Hypothalamus (tissue), 51 donors: ENCODE data around the gene PIK3C2G.

Experiments
- DNase-seq, 51 donors: peaks; one replicate each; lab custom pipeline; 2025; lab: John Stamatoyannopoulos, UW

PIK3C2G gene

DNA sequence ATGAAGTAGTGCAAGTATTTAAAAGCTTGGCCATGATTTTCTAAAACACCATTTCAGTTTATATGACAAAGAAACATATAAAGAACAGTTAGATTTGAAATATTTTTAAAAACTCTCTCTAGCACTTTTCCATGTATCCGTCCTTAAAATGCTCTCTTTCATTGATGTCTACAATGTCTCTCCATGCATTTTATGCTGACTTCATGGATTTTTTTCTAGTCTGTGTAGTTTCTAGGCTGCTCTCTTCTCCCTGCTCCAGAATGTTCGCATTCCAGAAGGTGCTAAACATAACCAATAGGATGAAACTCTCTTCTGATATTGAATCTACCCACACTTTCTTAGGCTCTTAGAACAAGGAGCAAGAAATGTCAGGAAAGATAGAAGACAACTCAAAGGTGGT is 351.7 kb downstream of the PIK3C2G start:
- DNase-seq = no peak

DNA sequence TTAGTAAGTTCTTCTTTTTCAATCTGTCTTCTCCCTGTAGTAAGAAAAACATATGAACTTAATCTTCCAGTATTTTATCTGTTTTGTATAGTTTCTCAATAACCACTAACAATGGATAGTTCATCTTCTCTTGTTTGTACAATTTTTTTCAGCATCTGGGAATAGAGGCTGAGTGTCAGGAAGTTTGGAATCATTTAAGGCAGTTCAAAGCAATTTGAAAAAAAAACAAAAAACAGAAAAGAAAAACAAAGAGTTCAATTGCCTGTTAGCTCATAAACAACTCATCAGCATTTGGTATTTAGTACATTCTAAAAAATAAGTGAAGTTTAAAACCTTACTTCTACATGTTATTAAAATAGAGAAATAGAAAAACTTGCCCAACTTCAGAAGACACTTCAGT is 359.7 kb downstream of the PIK3C2G start:
- DNase-seq = no peak

DNA sequence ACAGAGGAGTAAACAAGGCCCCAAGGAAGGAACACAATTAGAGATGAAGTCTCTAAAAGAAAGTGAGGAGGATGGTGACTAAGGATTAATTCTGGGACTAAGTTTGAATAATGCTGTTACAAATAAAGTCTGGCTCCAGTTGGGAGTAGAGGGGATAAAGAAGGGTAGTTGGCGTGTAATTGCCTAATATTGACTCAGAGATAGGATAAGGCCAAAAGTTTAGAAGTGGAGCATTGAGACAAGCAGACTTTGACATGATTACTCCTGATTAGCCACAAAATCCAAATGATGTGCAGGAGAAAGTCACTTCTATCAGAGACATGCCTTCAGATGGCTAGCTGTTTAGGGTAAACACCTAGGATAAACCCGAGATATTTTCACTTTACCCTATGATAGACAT is 368.1 kb downstream of the PIK3C2G start:
- no peak for DNase-seq

DNA sequence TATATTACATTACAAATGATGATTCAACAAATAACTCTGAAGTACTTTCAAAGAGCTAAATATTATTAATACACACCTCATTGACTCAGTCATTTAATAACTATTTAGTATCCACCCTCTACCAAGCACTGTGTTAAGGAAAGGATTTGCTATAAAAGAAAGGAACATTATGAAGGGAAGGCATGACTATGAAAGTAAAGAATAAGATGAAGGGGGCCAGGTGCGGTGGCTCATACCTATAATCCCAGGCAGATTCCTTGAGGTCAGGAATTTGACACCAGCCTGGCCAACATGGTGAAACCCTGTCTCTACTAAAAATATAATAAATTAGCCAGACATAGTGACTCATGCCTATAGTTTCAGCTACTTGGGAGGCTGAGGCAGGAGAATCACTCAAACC is 368.6 kb downstream of the PIK3C2G start:
- DNase-seq = no peak

DNA sequence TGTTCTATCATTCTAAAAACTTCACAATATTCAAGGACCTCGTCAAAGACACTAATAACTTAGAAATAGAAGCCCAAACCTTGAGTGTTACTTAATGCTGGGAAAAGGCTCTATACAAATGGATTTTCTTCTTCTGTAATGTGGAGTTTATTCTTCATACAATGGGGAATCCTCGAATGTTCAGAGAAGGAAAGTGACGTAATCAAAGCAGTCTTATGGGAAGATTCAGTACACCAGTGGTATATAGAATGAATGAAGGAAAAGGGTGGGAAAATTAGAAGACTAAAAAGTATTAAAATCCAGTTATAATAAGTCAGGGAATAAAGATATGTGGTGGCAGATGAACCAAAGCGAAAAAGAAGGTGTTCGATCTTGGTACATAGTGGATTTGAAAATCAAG is 370.0 kb downstream of the PIK3C2G start:
- DNase-seq = no peak

DNA sequence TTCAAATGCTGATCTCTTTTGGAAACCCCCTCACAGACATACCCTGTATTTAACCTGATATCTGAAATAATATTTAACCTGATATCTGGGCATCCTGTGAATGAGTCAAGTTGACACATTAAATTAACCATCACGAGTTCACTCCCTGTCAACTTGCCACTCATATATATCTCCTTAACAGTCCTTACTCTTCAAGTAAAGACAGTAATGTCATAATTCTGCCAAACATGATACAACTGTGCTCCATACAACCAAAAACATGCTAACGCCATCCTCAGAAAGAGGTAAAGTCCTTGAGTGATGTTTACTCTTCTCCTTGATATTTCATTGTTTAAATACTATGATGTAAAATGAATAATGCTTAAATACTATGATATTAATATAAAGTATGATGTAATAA is 371.5 kb downstream of the PIK3C2G start:
- no peak for DNase-seq

DNA sequence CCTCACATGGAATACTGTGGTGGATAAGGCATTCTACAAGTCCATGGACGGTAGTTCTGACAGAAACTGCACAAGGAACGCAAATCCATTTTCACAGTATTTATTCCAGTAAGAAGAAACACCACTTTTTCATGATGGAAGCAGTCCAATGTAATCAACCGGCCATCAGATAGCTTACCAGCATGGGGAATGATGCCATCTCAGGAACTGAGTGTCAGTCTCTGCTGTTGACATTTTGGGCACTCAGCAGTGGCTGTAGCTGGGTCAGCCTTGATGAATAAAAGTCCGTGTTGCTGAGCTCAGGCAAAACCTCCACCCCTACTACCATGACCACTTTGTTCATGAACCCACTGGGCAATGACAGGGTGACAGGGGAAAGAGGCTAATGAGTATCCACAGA is 373.1 kb downstream of the PIK3C2G start:
- DNase-seq = no peak

DNA sequence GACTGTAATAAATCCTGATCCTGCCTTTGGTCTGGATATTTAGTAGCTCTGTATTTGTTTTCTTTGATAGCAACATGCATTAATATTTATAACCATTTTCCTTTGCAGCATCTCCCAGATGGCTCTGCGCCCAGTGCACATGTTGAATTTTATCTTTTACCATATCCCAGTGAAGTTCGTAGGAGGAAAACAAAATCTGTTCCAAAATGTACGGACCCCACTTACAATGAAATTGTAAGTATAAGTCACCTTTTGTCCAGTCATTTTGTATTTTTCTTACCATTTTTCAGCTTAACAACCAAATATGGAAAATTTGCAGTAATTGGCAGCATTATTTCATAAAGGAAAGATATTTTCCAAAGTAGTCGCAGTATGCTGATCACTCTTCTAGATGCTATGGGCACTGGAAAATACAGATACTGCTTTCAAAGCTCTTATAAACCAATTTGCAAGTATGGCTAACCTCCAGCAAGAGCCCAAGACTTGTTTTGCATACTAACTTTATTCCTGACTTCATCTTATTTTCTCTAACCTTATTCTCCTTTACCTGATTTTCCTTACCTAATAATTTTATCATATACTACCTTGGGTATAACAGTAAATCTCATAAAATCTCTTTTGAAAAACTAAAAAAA is 379.1 kb downstream of the PIK3C2G start:
- DNase-seq = no peak

DNA sequence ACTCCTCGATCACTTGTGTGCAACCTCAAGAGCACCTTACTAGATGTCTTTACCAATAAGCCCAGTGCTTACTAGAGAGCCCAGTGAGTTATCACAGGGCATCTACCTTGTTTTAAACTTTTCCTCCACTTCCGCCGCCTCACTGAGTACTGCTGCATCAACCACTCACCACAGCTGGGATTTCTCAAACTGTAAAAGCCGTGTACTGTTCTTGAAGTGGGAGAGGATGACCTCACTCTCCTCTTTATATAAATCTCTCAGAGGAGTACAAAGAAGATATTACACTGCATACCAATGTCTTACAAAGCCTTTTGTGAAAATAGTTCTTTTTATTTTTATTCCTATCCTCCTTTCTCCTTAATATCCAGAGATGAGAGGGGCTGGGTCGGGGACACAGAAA is 382.4 kb downstream of the PIK3C2G start:
- no peak for DNase-seq

DNA sequence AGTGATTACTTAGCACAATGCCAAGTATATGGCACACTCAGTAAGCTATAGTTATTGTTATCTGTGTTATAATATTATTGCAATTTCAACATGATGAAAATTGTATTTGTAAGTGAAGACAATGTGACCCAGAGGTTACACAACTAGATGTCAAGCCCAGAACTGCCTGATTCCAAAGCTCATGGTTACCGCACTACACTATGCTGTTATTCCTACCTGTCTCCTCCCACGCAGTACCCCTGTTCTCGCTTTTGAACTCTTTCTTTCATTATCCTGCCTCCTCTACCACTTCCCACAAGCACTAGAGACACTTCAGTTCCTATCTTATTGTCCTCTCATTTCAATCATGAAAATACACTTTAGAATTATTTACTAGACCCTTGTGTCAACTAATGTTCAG is 383.2 kb downstream of the PIK3C2G start:
- no peak for DNase-seq

DNA sequence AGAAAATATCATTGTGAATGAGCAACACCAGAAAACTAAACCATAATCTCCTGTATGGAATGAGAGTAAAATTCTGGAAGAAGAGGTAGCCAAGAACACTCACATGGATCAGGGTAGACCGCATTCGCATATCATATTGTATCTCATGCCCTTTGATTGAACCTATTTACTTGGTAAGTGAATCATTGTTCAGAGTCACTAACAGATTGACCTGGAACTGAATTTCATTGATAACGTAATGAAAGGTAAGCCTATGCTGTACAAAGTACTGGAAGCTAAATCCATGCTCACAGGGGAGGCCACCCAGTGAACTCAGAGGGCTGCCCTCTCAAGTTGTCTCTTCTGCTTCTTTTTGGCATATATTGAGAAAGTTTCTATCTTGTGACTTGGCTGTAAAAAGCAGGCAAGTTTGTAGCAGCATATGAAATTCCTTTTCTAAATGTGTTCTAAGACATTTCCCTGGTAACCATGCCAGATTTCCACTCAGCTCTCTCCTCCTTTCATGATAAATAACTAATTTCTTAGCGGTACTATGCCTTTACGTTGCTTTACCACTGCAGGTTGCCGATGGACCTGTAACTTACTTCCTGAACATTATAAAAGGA is 385.1 kb downstream of the PIK3C2G start:
- DNase-seq = no peak

DNA sequence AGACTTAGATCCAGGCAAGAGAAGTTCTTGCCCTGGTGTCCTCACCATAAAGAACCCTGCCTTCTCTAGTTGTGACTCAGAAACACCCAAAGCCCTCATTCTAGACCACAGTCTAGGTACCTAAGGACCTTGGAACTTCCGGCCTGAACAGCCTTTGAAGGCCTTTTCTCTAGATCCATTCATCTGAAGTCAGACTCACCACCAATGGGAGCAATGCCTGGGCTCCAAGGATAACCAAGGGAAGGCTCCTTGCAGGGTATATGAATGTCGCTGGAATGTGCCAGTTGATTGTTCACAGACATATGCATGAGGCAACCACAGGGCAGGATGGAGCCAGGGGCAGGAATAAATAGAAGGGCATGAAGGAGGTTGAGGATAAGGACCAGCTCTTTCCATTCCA is 390.2 kb downstream of the PIK3C2G start:
- no peak for DNase-seq

DNA sequence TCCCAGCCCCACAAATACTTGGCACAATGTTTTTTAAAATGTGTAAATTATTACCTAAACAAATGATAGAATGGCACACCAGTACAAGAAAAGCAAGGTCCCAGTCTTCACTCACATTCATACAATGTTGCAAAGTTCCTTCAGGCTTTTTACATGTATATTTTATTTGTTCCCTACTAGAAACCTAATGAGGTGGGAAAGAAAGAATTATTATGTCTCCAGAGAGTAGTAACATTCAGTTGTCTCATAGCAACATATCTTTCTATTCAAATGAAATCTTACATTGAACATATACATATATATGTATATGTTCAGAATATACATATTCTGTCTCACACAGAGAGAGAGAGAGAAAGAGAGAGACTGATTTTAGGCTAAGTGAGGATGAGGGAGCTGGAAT is 391.3 kb downstream of the PIK3C2G start:
- no peak for DNase-seq

DNA sequence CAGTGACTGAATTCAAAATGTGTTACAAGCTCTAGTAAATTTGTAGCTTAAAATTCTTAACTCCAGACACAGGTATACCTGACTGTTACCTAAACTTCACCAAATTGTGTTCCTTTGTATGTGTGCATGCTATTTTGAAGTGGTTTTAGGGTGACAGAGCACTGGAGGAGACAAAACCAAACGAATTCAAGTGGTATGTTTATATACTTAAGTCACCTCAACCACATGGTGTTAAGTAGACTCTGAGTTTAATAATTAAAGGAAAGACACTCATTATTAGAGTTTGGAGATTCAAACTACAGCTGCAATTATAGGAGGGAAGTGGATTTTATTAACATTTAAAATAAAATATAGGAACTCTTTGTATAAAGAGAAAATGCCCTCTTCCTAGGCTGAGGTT is 392.1 kb downstream of the PIK3C2G start:
- no peak for DNase-seq

DNA sequence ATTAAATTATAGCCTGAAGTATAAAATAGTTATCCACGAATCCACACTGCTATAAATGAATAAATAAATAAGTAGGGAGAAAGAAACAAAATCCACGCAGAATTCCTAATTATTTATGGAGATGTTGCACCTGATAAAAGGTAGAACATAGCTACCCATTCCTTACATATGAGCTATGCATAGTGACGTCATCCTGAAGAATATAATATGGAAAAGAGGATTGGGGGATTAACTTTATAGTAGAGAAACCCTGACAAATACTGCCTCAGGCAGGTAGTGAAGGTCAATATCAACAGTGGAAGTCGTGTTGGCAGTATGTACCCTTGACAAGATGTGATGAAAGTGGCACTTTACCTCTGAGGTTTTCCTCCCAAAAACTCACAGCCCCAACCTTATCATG is 394.0 kb downstream of the PIK3C2G start:
- DNase-seq = no peak

DNA sequence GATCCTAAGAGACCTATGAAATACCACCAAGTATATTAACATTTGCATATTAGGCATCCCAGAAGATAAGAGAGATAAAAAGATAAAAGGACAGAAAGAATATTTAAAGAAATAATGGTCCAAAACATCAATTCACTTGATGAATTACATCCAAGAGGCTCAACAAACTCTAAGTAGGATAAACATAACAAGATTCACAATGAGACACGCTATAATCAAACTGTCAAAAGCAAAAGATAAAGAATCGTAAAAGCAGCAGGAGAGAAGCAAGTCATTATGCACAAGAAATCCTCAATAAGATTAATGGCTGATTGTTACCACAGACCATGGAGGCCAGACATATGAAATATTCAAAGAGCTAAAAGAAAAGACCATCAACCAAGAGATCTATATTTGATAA is 396.9 kb downstream of the PIK3C2G start:
- DNase-seq = no peak

DNA sequence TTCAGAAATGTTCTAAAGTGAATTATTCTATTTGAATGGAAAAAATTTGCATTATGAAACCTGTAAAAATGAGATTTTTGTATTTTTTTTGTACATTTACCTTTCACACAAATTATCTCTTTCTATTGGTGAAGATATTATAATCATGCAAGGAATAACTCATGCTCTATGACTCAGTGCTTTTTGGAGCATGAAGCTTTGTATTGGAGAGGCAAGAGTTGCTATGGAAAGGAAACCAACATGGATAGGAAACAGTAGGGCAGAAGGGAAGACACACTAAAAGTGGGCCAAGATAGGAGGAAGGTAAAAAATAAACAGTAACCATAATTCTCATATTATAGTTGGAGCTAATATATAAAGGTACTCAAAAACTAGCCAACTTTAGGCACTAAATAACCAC is 397.5 kb downstream of the PIK3C2G start:
- DNase-seq = no peak

DNA sequence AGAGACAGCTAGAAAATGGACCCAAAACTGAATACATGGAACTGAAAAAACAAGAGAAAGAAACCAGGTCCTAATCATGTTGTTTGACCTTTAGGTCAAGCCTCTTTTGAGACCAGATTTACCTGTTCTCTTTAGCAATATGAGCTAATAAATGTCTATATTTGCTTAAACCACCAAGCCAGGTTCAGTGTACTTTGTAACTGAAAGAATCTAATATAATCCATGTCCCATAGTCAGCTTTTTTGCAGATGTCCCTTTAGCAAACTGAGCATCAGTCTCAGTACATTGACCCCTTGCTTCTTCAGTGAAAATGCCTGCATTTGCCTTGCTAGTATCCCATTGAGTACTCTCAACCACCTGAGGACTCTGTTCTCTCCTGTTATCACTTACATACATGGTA is 414.8 kb downstream of the PIK3C2G start:
- DNase-seq = no peak

DNA sequence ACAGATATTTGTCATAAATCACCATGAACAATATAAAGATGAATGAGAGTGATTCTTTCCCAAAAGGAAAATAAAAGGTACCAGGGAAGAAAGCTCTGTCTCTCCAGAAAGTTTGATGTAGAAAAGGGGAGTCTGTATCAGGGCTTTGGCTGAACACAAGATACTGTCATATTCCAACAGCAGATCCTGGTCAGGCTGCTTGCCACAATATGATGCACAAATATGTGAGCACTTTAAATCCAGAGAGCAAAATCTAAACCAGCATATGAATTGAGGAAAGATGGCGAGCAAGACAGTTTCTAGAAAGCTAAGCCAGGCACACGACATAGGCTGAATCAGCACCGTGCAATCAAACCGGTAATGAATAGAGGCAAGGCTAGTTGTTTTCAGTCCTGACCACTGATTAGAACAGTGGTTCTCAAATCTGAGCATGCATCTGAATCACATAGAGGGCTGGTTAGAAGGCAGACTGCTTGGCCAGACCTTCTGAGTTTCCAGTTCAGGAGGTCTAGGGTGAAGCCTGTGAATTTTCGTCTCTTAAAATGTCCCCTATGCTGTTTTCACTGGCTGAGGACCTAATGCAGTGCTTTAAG is 415.8 kb downstream of the PIK3C2G start:
- DNase-seq = no peak

DNA sequence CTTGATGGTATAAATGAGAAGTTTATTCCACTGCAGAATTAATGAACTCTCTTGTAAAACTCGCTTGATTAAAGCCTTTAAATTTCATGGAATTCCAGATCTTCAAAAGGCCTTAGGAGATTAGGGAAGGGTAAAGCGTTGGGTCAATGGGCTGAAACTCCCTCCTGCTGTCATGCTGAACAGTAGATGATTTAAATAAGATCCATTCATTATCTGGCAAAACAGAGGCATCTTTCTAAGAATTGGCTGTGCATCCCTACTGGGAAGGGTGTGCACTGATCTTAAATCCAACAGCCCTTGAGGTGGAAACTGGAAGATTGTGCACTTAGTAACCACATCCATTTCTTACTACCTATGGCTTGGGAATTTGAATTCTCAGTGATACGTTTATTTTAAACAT is 420.5 kb downstream of the PIK3C2G start:
- no peak for DNase-seq

DNA sequence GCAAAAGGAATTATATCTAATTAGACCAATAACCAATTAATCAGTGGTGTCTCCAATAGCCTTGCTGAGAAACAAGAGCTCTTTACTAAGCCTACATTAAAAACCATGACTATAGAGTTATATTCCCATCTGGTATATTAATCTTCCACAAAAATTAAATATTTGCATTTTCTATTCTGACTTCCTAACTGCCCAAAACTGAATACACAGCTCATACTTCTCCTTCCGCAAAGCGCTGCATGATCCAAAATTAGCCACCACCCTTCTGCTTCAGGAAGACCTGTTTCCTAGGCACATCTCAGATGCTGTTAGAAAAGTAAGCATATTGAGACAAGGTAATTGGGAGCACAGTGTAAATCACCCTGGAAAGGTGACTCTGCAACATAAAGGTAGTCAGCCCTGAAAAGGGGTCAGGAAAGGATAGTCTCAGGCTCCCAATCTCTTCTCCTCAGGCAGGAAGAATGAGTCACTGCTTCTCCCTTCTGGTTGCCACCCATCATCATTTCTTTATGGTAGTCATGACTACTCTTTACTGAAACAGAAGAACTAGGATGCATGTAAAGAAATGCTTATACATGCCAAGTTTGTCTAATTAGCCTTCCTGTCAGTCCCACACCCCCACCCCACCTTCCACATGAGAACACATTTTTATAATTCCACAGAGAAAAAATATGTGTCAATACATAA is 422.2 kb downstream of the PIK3C2G start:
- DNase-seq = no peak

DNA sequence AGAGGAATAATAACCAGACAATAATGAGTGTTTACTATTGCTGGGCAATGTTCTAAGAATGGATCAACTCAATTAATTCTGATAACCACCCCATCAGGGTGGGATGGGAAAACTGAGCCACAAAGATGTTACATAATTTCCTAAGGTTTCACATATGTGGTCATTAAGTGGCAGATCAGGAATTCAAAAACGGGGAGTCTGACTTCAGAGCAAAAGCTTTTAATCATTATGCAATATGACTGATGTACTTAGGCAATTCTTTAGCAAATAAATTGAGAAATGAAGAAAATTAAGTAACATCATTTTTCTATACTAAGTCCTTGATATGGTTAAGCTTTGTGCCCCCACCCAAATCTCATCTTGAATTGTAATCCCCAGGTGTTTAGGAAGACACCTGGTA is 423.1 kb downstream of the PIK3C2G start:
- DNase-seq = no peak
